Measurements from ENCODE around the gene SOCS3. TPM values are rescaled to one million over a fixed set of nuclear protein-coding genes. Genes with fewer than 3 reads are reported as not detected.

SOCS3 gene
- polyA plus RNA-seq, 2 of the 4 experiments (the other 2 are of a cell fraction), result 13.5 to 14.7 TPM

GRCh38 chr17:78346605-78347250 is 13.1 kb downstream of the SOCS3 start:
- POLR2A ChIA-PET, result no interaction called here
- H3K27ac ChIP-seq, result peak overlapping the region in 1 of 2 experiments; percentile 65; a peak in 3 of 6 replicates
- ATAC-seq, result no peak

GRCh38 chr17:78345791-78346494 is 13.9 kb downstream of the SOCS3 start:
- Histone ChIP-seq H3K27ac (peak overlapping the region in 1 of 2 experiments; percentile 65; a peak in 3 of 6 replicates), H3K4me2 (no peak overlapping the region)
- no peak for FAIRE-seq

More at GRCh38 chr17:78346605-78347250, 13.1 kb downstream of the SOCS3 start:
- no peak overlapping the region for H3K4me2 ChIP-seq
- FAIRE-seq, result peak; percentile 39
- no peaks in the 10 kb centered on the region for H3K9me3 ChIP-seq
- CTCF ChIA-PET, result interaction anchor here (0.6 to 5.4 kb wide), 12 partner anchors 12 to 96 kb away, joined by 3 to 26 read pairs (median 6); partner anchors contain the start of gene SOCS3
- no peak for DNase-seq (ENCODE audit: low read depth in 1 of 2, low spot score in 1 of 2)
- WGBS (ENCODE audit: missing lambda C conversion rate), result 86% methylated on average over 13 of the region's 13 CpGs
- peaks cover 53% of the 10 kb centered on the region for H3K4me1 ChIP-seq
- TF ChIP-seq HMGXB4 (CRISPR knock-in tag; IDR thresholded peaks at IDR 0.05; ENCODE audit: borderline replicate concordance) (no peak), USF2 (IDR thresholded peaks at IDR 0.05) (no peak), TP53 (CRISPR knock-in tag; IDR thresholded peaks at IDR 0.05) (no peak), HOXB13 (CRISPR knock-in tag; IDR thresholded peaks at IDR 0.05; ENCODE audit: low read depth) (no peak), RAD21 (conservative IDR thresholded peaks at IDR 0.05 in 1 of 2, IDR thresholded peaks at IDR 0.05 in 1 of 2) (peak in 1 of 2 experiments; percentile 22; a peak in 1 of 5 replicates)
- H3K4me3 ChIP-seq, result no peak overlapping the region

GRCh38 chr17:78345172-78345571 is 14.7 kb downstream of the SOCS3 start:
- ChIA-PET CTCF (interaction anchor here (0.8 to 5.4 kb wide), 11 partner anchors 13 to 232 kb away, joined by 3 to 26 read pairs (median 6); no protein-coding TSS in a partner anchor), POLR2A (interaction anchor here (0.8 to 1.8 kb wide), 2 partner anchors 15 to 31 kb away, joined by 3 to 11 read pairs; partner anchors contain the start of gene SOCS3)
- FAIRE-seq, result no peak
- Histone ChIP-seq H3K4me2 (no peak overlapping the region), H3K4me3 (no peak overlapping the region), H3K4me1 (peaks cover 52% of the 10 kb centered on the region), H3K9me3 (no peaks in the 10 kb centered on the region), H3K27ac (peak overlapping the region in 1 of 2 experiments; percentile 65; a peak in 3 of 6 replicates)
- ATAC-seq, result no peak
- WGBS (ENCODE audit: missing lambda C conversion rate), result 92% methylated on average over 8 of the region's 8 CpGs
- no peak for DNase-seq (ENCODE audit: low read depth in 1 of 2, low spot score in 1 of 2)
- TF ChIP-seq ATOH8 (CRISPR knock-in tag; IDR thresholded peaks at IDR 0.05; ENCODE audit: low read depth), result no peak
- TF ChIP-seq ZFP36 (IDR thresholded peaks at IDR 0.05; ENCODE audit: borderline replicate concordance, partially characterized antibody), result no peak
- TF ChIP-seq RARB (CRISPR knock-in tag; IDR thresholded peaks at IDR 0.05), result no peak
- TF ChIP-seq HDAC2 (IDR thresholded peaks at IDR 0.05), result no peak
- no peak for TF ChIP-seq HOXB5 (CRISPR knock-in tag; IDR thresholded peaks at IDR 0.05)
- no peak for TF ChIP-seq MYC (IDR thresholded peaks at IDR 0.05; ENCODE audit: borderline replicate concordance, low read length)
- no peak for TF ChIP-seq FOSL2 (IDR thresholded peaks at IDR 0.05)
- no peak for TF ChIP-seq FOSL2 (CRISPR knock-in tag; IDR thresholded peaks at IDR 0.05)
- no peak for TF ChIP-seq JUNB (IDR thresholded peaks at IDR 0.05)
- no peak for TF ChIP-seq POLR2A (IDR thresholded peaks at IDR 0.05; ENCODE audit: low read length)
- TF ChIP-seq NR3C1 (IDR thresholded peaks at IDR 0.05), result no peak
- TF ChIP-seq NFE2L2 (conservative IDR thresholded peaks at IDR 0.05; ENCODE audit: low read length), result no peak
- TF ChIP-seq SMC3 (IDR thresholded peaks at IDR 0.05), result no peak
- no peak for TF ChIP-seq PBX3 (IDR thresholded peaks at IDR 0.05)
- no peak for TF ChIP-seq FOXS1 (CRISPR knock-in tag; IDR thresholded peaks at IDR 0.05)
- no peak for TF ChIP-seq JUN (IDR thresholded peaks at IDR 0.05)
- TF ChIP-seq HEYL (CRISPR knock-in tag; IDR thresholded peaks at IDR 0.05), result no peak
- TF ChIP-seq E2F6 (IDR thresholded peaks at IDR 0.05; ENCODE audit: borderline replicate concordance, low read depth), result no peak

More at GRCh38 chr17:78345791-78346494, 13.9 kb downstream of the SOCS3 start:
- ATAC-seq (no peak), DNase-seq (ENCODE audit: low read depth in 1 of 2, low spot score in 1 of 2) (no peak)
- Histone ChIP-seq H3K4me3 (no peak overlapping the region), H3K4me1 (peaks cover 52% of the 10 kb centered on the region), H3K9me3 (no peaks in the 10 kb centered on the region)
- POLR2A ChIA-PET, result interaction anchor here (0.8 kb wide), 1 partner anchor 32 kb away, joined by 3 read pairs; no protein-coding TSS in a partner anchor
- WGBS (ENCODE audit: missing lambda C conversion rate), result 91% methylated on average over 10 of the region's 10 CpGs
- CTCF ChIA-PET, result interaction anchor here (0.6 to 5.4 kb wide), 11 partner anchors 14 to 147 kb away, joined by 3 to 26 read pairs (median 4); no protein-coding TSS in a partner anchor
- TF ChIP-seq BHLHE40 (IDR thresholded peaks at IDR 0.05; ENCODE audit: low read depth, low read length), result no peak

Measured in A549 (cell line).